Osteoblast (primary cell): Measurements from ENCODE around the gene RNF113B. TPM values are rescaled to one million over a fixed set of nuclear protein-coding genes. Genes with fewer than 3 reads are reported as not detected.

Source experiments
- DNase-seq: peaks from one replicate; pipeline ENCODE4 v3.0.0; 2011; ENCODE audit warnings: low spot score, mixed read lengths; ENCODE audit not compliant: insufficient read length; ENCODE audit errors: missing footprints
- H2AFZ ChIP-seq: 2 replicates; pipeline ENCODE4 v1.6.0; 2011; ENCODE audit warnings: mild to moderate bottlenecking, low read length
- H3K27ac ChIP-seq: 2 replicates; pipeline ENCODE4 v1.5.1; 2011; ENCODE audit warnings: mild to moderate bottlenecking, low read depth, low read length, moderate library complexity
- H3K27me3 ChIP-seq: 2 replicates; pipeline ENCODE4 v1.6.0; 2012; ENCODE audit warnings: mild to moderate bottlenecking, control low read depth, inconsistent platforms, low read length, moderate library complexity; ENCODE audit not compliant: insufficient read depth
- H3K36me3 ChIP-seq: 2 replicates; pipeline ENCODE4 v1.5.1; 2011; ENCODE audit warnings: mild to moderate bottlenecking, low read length, control low read depth, moderate library complexity; ENCODE audit not compliant: insufficient read depth
- H3K4me1 ChIP-seq: 2 replicates; pipeline ENCODE4 v1.5.1; 2011; ENCODE audit warnings: mild to moderate bottlenecking, low read length, control low read depth, moderate library complexity; ENCODE audit not compliant: insufficient read depth
- H3K4me2 ChIP-seq: 2 replicates; pipeline ENCODE4 v1.6.0; 2011; ENCODE audit warnings: mild to moderate bottlenecking, low read length; ENCODE audit not compliant: insufficient read depth
- H3K4me3 ChIP-seq: fragments of 200-600 bp; sonication (generic); 3 replicates; pipeline ENCODE4 v1.5.1; 2012; ENCODE audit warnings: mild to moderate bottlenecking, low read length, inconsistent platforms; ENCODE audit not compliant: insufficient read depth
- H3K79me2 ChIP-seq: 2 replicates; pipeline ENCODE4 v1.6.0; 2012; ENCODE audit warnings: mild to moderate bottlenecking, low read length, control low read depth, inconsistent platforms; ENCODE audit not compliant: insufficient read depth
- H3K9me3 ChIP-seq: 2 replicates; pipeline ENCODE4 v1.5.1; 2011; ENCODE audit warnings: low read depth, low read length, control low read depth
- H4K20me1 ChIP-seq: 2 replicates; pipeline ENCODE4 v1.6.0; 2012; ENCODE audit warnings: mild to moderate bottlenecking, low read length, control low read depth; ENCODE audit not compliant: insufficient read depth
- CTCF ChIP-seq: IDR thresholded peaks from 2 replicates; pipeline ENCODE4 v1.5.1; 2011; ENCODE audit warnings: mild to moderate bottlenecking, low read depth, low read length, moderate library complexity; ENCODE audit errors: extremely low read depth
- total RNA-seq: library from RNA; depleted of rRNA; stranded (reverse); fragments of >200 nt; gene quantifications from 2 replicates; pipeline ENCODE4 v1.2.3, GENCODE V29; 2012

The RNF113B gene
- total RNA-seq, 1 donor = not detected

- Histone ChIP-seq H3K36me3 (no peaks in the 10 kb centered on the region), H4K20me1 (no peaks in the 10 kb centered on the region), H3K27me3 (no peaks in the 10 kb centered on the region), H3K4me1 (peaks cover 19% of the 10 kb centered on the region), H3K9me3 (no peaks in the 10 kb centered on the region), H3K4me3 (no peak overlapping the region), H3K4me2 (no peak overlapping the region), H2AFZ (no peak overlapping the region), H3K27ac (peak overlapping the region; percentile 56), H3K79me2 (peaks cover 89% of the 10 kb centered on the region)
- TF ChIP-seq CTCF = no peak
- no peak for DNase-seq
Measured at GRCh38 chr13:98184792-98185191, 7.7 kb upstream of the RNF113B start.

DNA sequence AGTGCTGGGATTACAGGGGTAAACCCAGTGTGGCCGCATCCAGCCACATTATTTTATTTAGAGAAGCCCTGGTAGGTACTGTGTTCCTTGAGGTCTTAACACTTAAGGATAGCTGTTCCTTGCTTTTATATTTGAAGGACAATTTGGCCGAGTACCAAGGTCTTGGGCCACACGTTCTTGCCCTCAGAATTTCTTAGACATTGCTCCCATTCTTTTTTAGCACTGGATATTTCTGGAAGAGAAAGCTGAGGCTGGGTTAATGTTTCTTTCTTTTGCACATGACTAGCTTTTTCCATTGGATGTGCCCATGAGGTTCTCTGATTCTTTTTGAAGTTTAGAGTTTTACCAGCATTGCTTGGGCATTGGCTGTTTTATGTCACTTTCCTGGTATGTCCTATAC lies 5.5 kb upstream of the RNF113B start:
- no peak for TF ChIP-seq CTCF

DNA sequence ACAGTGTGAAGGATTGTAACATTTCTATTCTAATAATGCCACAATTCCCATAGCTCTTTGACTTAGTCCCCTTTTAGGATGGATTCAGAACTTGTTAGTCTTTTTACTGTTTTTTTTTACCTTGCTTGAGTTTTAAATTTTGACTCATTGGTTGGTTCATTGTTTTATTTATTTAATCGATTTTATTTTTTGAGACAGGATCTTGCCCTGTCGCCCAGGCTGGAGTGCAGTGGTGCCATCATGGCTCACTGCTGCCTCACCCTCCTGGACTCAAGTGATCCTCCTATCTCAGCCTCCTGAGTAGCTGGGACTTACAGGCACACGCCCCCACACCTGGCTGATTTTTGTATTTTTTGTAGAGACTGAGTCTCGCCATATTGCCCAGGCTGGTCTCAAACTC lies 5.1 kb upstream of the RNF113B start:
- Histone ChIP-seq H3K4me1 (peaks cover 9% of the 10 kb centered on the region), H2AFZ (no peak overlapping the region), H4K20me1 (no peaks in the 10 kb centered on the region), H3K9me3 (no peaks in the 10 kb centered on the region), H3K27ac (no peak overlapping the region), H3K4me3 (no peak overlapping the region), H3K4me2 (no peak overlapping the region), H3K36me3 (no peaks in the 10 kb centered on the region), H3K27me3 (no peaks in the 10 kb centered on the region), H3K79me2 (peaks cover 82% of the 10 kb centered on the region)
- DNase-seq = no peak
- no peak for TF ChIP-seq CTCF

More for the DNA sequence above, 5.5 kb upstream of the RNF113B start:
- H3K4me1 ChIP-seq = peaks cover 13% of the 10 kb centered on the region
- no peak overlapping the region for H2AFZ ChIP-seq
- H3K4me2 ChIP-seq = no peak overlapping the region
- no peak for DNase-seq
- peaks cover 84% of the 10 kb centered on the region for H3K79me2 ChIP-seq
- H3K36me3 ChIP-seq = no peaks in the 10 kb centered on the region
- no peaks in the 10 kb centered on the region for H3K9me3 ChIP-seq
- no peak overlapping the region for H3K27ac ChIP-seq
- H3K4me3 ChIP-seq = no peak overlapping the region
- H3K27me3 ChIP-seq = no peaks in the 10 kb centered on the region
- no peaks in the 10 kb centered on the region for H4K20me1 ChIP-seq

DNA sequence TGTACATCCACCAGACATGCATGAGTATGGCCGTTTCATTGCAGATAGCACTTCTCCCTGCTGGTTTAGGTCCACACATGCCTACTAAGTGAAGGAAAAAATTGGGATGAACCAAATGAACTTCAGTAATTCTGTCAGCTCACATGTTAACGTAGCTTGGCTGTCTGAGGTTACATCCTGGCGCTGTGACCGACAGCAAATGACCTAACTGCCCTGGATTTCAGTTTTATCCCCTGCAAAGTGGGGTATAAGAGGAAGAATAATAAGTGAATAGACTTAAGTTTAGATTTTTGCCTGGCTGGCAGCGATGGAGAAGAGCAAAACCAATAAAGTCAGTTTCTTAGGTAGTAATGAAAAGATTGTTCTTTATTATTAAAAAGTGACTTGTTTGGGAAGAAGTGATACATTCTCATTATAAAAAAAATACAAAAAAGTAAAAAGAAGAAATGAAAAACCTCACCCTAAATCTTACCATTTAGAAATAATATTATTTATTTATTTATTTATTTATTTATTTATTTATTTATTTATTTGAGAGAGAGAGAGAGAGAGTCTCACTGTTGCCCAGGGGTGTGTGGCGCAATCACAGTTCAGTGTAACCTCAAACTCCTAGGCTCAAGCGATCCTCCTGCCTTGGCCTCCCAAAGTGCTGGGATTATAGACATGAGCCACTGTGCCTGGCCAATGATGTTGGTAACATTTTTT lies 4.2 kb upstream of the RNF113B start:
- no peak for TF ChIP-seq CTCF
- no peaks in the 10 kb centered on the region for H3K36me3 ChIP-seq
- peaks cover 82% of the 10 kb centered on the region for H3K79me2 ChIP-seq
- no peaks in the 10 kb centered on the region for H3K27me3 ChIP-seq
- no peak for DNase-seq
- no peak overlapping the region for H2AFZ ChIP-seq
- peaks cover 8% of the 10 kb centered on the region for H3K4me1 ChIP-seq
- no peak overlapping the region for H3K4me2 ChIP-seq
- no peak overlapping the region for H3K4me3 ChIP-seq
- H3K27ac ChIP-seq = no peak overlapping the region
- H3K9me3 ChIP-seq = no peaks in the 10 kb centered on the region
- H4K20me1 ChIP-seq = no peaks in the 10 kb centered on the region
